Measurements from ENCODE around the gene RNF123. TPM values are rescaled to one million over a fixed set of nuclear protein-coding genes. Genes with fewer than 3 reads are reported as not detected.

Gene RNF123
- total and polyA plus RNA-seq, 2 experiments from 2014 or later: 14.6 to 32.5 TPM

GRCh38 chr3:49647741-49648140 lies 41.6 kb upstream of the RNF123 start:
- no peak overlapping the region for H3K27ac Mint-ChIP-seq

GRCh38 chr3:49648354-49649019 lies 40.9 kb upstream of the RNF123 start:
- Mint-ChIP-seq H3K36me3 (ENCODE audit: low read depth) (no peaks in the 10 kb centered on the region; the same call in 2 of the 3 replicates), H3K27me3 (ENCODE audit: insufficient read depth, low read depth, poor library complexity) (peaks cover 10% of the 10 kb centered on the region), H3K9me3 (no peaks in the 10 kb centered on the region), H3K27ac (no peak overlapping the region), H3K4me1 (peaks cover 4% of the 10 kb centered on the region; the same call in 1 of the 3 replicates), H3K4me3 (no peak overlapping the region)
- no peak overlapping the region for H3K27ac ChIP-seq (ENCODE audit: low read depth)
- H3K4me1 ChIP-seq (ENCODE audit: insufficient read depth): no peaks in the 10 kb centered on the region
- no peak for DNase-seq (ENCODE audit: low spot score)
- H3K36me3 ChIP-seq (ENCODE audit: insufficient read depth): no peaks in the 10 kb centered on the region
- no peaks in the 10 kb centered on the region for H3K27me3 ChIP-seq (ENCODE audit: insufficient read depth)
- no peak overlapping the region for H2AFZ ChIP-seq
- no peak overlapping the region for H3K4me2 ChIP-seq
- no peaks in the 10 kb centered on the region for H3F3A ChIP-seq (replicated peaks; ENCODE audit: low read depth)
- no peak for ATAC-seq
- no peaks in the 10 kb centered on the region for H3K79me2 ChIP-seq (replicated peaks; ENCODE audit: insufficient read depth)
- H3K4me3 ChIP-seq: no peak overlapping the region
- H3K9me2 ChIP-seq (ENCODE audit: insufficient read depth): no peaks in the 10 kb centered on the region
- H4K20me1 ChIP-seq (replicated peaks; ENCODE audit: insufficient read depth): no peaks in the 10 kb centered on the region
- TF ChIP-seq ZNF331 (CRISPR knock-in tag; IDR thresholded peaks at IDR 0.05; ENCODE audit: low read depth) (no peak), EZH2phosphoT487 (IDR thresholded peaks at IDR 0.05; ENCODE audit: unreplicated experiment) (no peak), POLR2AphosphoS5 (IDR thresholded peaks at IDR 0.05; ENCODE audit: low read depth) (no peak), CREB1 (CRISPR knock-in tag; IDR thresholded peaks at IDR 0.05; ENCODE audit: low read depth) (no peak), NANOG (IDR thresholded peaks at IDR 0.05; ENCODE audit: borderline replicate concordance) (no peak)
- TF ChIP-seq, protein P1, sequence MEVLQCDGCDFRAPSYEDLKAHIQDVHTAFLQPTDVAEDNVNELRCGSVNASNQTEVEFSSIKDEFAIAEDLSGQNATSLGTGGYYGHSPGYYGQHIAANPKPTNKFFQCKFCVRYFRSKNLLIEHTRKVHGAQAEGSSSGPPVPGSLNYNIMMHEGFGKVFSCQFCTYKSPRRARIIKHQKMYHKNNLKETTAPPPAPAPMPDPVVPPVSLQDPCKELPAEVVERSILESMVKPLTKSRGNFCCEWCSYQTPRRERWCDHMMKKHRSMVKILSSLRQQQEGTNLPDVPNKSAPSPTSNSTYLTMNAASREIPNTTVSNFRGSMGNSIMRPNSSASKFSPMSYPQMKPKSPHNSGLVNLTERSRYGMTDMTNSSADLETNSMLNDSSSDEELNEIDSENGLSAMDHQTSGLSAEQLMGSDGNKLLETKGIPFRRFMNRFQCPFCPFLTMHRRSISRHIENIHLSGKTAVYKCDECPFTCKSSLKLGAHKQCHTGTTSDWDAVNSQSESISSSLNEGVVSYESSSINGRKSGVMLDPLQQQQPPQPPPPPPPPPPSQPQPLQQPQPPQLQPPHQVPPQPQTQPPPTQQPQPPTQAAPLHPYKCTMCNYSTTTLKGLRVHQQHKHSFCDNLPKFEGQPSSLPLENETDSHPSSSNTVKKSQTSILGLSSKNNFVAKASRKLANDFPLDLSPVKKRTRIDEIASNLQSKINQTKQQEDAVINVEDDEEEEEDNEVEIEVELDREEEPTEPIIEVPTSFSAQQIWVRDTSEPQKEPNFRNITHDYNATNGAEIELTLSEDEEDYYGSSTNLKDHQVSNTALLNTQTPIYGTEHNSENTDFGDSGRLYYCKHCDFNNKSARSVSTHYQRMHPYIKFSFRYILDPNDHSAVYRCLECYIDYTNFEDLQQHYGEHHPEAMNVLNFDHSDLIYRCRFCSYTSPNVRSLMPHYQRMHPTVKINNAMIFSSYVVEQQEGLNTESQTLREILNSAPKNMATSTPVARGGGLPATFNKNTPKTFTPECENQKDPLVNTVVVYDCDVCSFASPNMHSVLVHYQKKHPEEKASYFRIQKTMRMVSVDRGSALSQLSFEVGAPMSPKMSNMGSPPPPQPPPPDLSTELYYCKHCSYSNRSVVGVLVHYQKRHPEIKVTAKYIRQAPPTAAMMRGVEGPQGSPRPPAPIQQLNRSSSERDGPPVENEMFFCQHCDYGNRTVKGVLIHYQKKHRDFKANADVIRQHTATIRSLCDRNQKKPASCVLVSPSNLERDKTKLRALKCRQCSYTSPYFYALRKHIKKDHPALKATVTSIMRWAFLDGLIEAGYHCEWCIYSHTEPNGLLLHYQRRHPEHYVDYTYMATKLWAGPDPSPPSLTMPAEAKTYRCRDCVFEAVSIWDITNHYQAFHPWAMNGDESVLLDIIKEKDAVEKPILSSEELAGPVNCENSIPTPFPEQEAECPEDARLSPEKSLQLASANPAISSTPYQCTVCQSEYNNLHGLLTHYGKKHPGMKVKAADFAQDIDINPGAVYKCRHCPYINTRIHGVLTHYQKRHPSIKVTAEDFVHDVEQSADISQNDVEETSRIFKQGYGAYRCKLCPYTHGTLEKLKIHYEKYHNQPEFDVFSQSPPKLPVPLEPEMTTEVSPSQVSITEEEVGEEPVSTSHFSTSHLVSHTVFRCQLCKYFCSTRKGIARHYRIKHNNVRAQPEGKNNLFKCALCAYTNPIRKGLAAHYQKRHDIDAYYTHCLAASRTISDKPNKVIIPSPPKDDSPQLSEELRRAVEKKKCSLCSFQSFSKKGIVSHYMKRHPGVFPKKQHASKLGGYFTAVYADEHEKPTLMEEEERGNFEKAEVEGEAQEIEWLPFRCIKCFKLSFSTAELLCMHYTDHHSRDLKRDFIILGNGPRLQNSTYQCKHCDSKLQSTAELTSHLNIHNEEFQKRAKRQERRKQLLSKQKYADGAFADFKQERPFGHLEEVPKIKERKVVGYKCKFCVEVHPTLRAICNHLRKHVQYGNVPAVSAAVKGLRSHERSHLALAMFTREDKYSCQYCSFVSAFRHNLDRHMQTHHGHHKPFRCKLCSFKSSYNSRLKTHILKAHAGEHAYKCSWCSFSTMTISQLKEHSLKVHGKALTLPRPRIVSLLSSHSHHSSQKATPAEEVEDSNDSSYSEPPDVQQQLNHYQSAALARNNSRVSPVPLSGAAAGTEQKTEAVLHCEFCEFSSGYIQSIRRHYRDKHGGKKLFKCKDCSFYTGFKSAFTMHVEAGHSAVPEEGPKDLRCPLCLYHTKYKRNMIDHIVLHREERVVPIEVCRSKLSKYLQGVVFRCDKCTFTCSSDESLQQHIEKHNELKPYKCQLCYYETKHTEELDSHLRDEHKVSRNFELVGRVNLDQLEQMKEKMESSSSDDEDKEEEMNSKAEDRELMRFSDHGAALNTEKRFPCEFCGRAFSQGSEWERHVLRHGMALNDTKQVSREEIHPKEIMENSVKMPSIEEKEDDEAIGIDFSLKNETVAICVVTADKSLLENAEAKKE (CRISPR knock-in tag; IDR thresholded peaks at IDR 0.05): no peak

More at GRCh38 chr3:49647741-49648140, 41.6 kb upstream of the RNF123 start:
- Mint-ChIP-seq H3K36me3 (ENCODE audit: low read depth) (no peaks in the 10 kb centered on the region; the same call in 2 of the 3 replicates), H3K4me3 (no peak overlapping the region), H3K27me3 (ENCODE audit: insufficient read depth, low read depth, poor library complexity) (peaks cover 10% of the 10 kb centered on the region), H3K9me3 (no peaks in the 10 kb centered on the region), H3K4me1 (peaks cover 4% of the 10 kb centered on the region; the same call in 1 of the 3 replicates)
- Histone ChIP-seq H3K27me3 (ENCODE audit: insufficient read depth) (no peaks in the 10 kb centered on the region), H4K20me1 (replicated peaks; ENCODE audit: insufficient read depth) (no peaks in the 10 kb centered on the region), H3K79me2 (replicated peaks; ENCODE audit: insufficient read depth) (no peaks in the 10 kb centered on the region), H3K9me2 (ENCODE audit: insufficient read depth) (no peaks in the 10 kb centered on the region), H3K36me3 (ENCODE audit: insufficient read depth) (no peaks in the 10 kb centered on the region), H3K4me1 (ENCODE audit: insufficient read depth) (no peaks in the 10 kb centered on the region), H3K4me2 (no peak overlapping the region), H3K27ac (ENCODE audit: low read depth) (no peak overlapping the region), H3F3A (replicated peaks; ENCODE audit: low read depth) (no peaks in the 10 kb centered on the region), H2AFZ (no peak overlapping the region), H3K4me3 (no peak overlapping the region)
- ATAC-seq: no peak
- TF ChIP-seq CTCF (conservative IDR thresholded peaks at IDR 0.05; ENCODE audit: low read depth in 2 of 2) (no peak), POLR2AphosphoS5 (IDR thresholded peaks at IDR 0.05; ENCODE audit: low read depth) (no peak), EZH2phosphoT487 (IDR thresholded peaks at IDR 0.05; ENCODE audit: unreplicated experiment) (no peak), NANOG (IDR thresholded peaks at IDR 0.05; ENCODE audit: borderline replicate concordance) (no peak), STAT1 (IDR thresholded peaks at IDR 0.05; ENCODE audit: unreplicated experiment) (no peak), CREB1 (CRISPR knock-in tag; IDR thresholded peaks at IDR 0.05; ENCODE audit: low read depth) (no peak)
- no peak for DNase-seq (ENCODE audit: low spot score)

Data from GM23338 (cell line).